Raji (cell line): ENCODE results near the gene RHEB.
A peak's percentile ranks its signal among the peaks of the same experiment; 100 is the strongest.

Source experiments
- POLR2A ChIP-seq: IDR thresholded peaks from 2 replicates; pipeline ENCODE4 v1.6.1; 2011; ENCODE audit warnings: low read depth, low read length, control low read depth; ENCODE audit not compliant: insufficient read depth

Gene RHEB

GRCh38 chr7:151519765-151520418 lies at the start of gene RHEB:
TSS of gene RHEB (minus strand) at chr7:151519895. CDS start at chr7:151519511, 384 bp downstream.
- TF ChIP-seq POLR2A, result peak; percentile 48; the same call in 1 of the 2 replicates

DNA sequence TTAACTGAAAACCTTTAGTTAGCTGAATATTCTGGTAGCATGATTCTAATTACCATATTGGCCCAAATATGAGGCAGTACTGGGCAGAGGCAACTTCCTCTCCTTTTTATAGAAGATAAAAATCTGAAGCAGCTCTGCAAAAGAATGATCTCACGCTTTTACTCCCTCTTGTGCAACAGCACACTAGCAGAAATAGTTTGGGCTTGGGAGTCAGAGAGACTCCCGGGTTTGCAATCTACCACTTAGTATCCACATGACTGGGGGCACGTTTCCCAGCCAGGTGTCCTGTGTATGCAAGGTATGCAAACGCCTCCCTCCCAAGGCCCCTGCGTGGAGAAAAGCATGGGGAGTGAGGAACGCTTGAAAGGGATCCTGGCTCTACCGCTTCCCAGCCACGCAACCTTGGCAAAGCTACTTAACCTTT lies 47.2 kb upstream of the RHEB start:
- TF ChIP-seq POLR2A, result no peak

GRCh38 chr7:151565541-151565940 lies 45.8 kb upstream of the RHEB start:
- no peak for TF ChIP-seq POLR2A

DNA sequence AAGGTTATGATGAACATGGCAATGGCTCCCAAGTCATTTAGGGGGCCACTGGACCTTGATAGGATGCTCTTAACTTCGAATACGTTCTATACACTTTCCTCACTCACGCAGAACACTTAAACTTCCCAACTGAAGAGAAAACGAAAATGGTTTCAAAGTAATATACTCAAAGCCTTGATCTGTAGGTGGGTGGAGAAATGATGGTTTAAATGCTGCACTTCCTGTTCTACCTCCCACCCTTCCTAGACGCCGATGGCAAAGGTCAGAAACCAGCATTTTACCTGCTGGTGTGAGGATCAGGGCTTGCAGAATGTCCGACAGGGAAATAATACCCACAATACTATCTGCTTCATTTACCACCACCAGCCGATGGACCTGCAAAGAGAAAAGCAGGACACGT lies 40.5 kb upstream of the RHEB start:
- no peak for TF ChIP-seq POLR2A

GRCh38 chr7:151559557-151560183 lies 40.0 kb upstream of the RHEB start:
- TF ChIP-seq POLR2A, result no peak

DNA sequence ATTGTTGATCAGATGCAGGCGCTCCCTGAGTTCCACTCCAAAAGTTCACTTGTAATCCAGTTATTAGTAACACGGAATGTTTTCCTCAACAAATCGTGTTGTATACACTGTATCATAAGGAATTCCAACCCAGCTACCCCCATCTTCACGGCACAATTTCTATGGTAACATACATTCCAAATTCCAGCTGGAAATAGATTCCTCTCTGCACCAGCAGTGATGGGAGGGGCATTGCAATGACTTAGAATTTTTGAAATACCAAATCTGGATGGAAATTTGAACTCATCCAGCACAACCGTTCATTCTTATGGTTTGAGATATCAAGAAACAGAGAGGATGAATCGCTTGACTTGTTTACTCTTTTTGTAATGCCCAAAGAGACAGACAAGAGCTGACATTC lies 38.9 kb upstream of the RHEB start:
- no peak for TF ChIP-seq POLR2A

GRCh38 chr7:151556592-151556991 lies 36.9 kb upstream of the RHEB start:
- no peak for TF ChIP-seq POLR2A

GRCh38 chr7:151553356-151553755 lies 33.7 kb upstream of the RHEB start:
- no peak for TF ChIP-seq POLR2A

- no peak for TF ChIP-seq POLR2A
These were observed 32.8 kb upstream of the RHEB start for GRCh38 chr7:151552352-151553028.

DNA sequence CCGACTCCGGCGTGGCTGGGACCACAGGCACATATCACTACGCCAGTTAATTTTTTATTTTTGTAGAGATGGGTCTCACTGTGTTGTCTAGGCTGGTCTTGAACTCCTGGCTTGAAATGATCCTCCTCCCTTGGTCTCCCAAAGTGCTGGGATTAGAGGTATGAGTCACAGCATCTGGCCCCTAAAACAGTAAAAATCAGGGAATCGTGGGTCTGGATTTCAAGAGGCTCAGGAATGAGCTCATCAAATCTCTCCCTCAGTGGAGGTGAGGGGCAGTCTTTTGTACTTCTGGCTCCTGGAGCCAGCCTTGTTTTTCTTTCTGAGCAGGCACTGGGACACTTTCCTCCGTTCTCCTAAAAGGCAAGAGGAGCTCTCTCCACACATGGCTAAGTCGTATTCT lies 32.1 kb upstream of the RHEB start:
- no peak for TF ChIP-seq POLR2A

- no peak for TF ChIP-seq POLR2A
These were observed 31.1 kb upstream of the RHEB start for GRCh38 chr7:151550656-151551286.

- no peak for TF ChIP-seq POLR2A
These were observed 29.9 kb upstream of the RHEB start for GRCh38 chr7:151549644-151550043.

DNA sequence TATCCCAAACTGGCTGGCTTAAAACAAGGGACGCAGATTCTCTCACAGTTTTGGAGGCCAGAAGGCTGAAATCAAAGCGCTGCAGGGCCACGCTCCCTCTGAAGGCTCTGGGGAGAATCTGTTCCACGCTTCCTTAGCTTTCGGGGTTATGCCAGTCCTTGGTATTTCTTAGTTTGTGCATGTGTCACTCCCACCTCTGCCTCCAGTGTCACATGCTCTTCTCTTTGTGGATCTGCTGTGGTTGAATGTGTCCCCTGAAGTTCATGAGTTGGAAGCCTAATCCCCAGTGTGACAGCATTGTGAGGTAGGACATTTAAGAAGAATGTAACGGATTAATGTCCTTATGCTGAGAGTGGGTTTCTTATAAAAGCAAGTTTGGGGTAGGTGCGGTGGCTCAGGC lies 29.4 kb upstream of the RHEB start:
- no peak for TF ChIP-seq POLR2A

DNA sequence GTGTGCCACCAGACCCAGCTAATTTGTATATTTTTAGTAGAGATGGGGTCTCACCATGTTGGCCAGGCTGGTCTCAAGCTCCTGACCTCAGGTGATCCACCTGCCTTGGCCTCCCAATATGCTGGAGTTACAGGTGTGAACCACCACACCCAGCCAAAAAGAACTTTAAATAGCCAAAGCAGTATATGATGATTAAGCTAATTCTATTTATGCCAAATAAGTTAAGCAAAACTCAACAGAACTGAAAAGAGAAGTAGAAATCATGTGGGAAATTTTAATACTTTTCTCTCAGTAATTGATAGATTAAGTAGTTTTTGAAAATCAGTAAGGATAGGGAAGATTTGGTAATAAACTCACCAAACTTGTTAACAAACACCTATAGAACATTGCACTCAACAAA lies 24.5 kb upstream of the RHEB start:
- no peak for TF ChIP-seq POLR2A

- no peak for TF ChIP-seq POLR2A
These were observed 23.0 kb upstream of the RHEB start for GRCh38 chr7:151542606-151543130.
